Parathyroid adenoma (tissue), 2 donors: Measurements from ENCODE around the gene TAF10.

Experiments used
- H2AFZ ChIP-seq: fragments of 300-600 bp; sonication (generic); one replicate; pipeline ENCODE4 v1.7.0; 2017; ENCODE audit warnings: antibody characterized with exemption, mild to moderate bottlenecking
- H3K27ac ChIP-seq: fragments of 300-600 bp; sonication (generic); one replicate; pipeline ENCODE4 v1.7.0; 2017
- H3K27me3 ChIP-seq: fragments of 300-600 bp; sonication (generic); one replicate; pipeline ENCODE4 v1.7.0; 2017; ENCODE audit warnings: low read length; ENCODE audit not compliant: control insufficient read depth, insufficient read depth
- H3K36me3 ChIP-seq: fragments of 300-600 bp; sonication (generic); one replicate; pipeline ENCODE4 v1.7.0; 2017; ENCODE audit warnings: low read length; ENCODE audit not compliant: control insufficient read depth, insufficient read depth
- H3K4me1 ChIP-seq: fragments of 300-600 bp; sonication (generic); one replicate; pipeline ENCODE4 v1.7.0; 2017; ENCODE audit warnings: control low read depth
- H3K4me2 ChIP-seq: fragments of 300-600 bp; sonication (generic); one replicate; pipeline ENCODE4 v1.7.0; 2017; ENCODE audit warnings: low read length
- H3K4me3 ChIP-seq: fragments of 300-600 bp; sonication (generic); one replicate; pipeline ENCODE4 v1.7.0; 2017; ENCODE audit warnings: low read depth, low read length
- H3K79me2 ChIP-seq: fragments of 300-600 bp; sonication (generic); one replicate; pipeline ENCODE4 v1.7.0; 2017; ENCODE audit warnings: control low read depth
- H3K9ac ChIP-seq: fragments of 300-600 bp; sonication (generic); one replicate; pipeline ENCODE4 v1.7.0; 2017; ENCODE audit warnings: mild to moderate bottlenecking
- H3K9me3 ChIP-seq: fragments of 300-600 bp; sonication (generic); one replicate; pipeline ENCODE4 v1.7.0; 2017; ENCODE audit warnings: low read length; ENCODE audit not compliant: control insufficient read depth
- CTCF ChIP-seq: fragments of 300-600 bp; sonication (generic); IDR thresholded peaks from one replicate; pipeline ENCODE4 v1.7.0; 2017; ENCODE audit warnings: antibody characterized with exemption, mild to moderate bottlenecking
- donor health status: primary hyperparathyroidism.

TAF10 gene

GRCh38 chr11:6568191-6568918, 43.7 kb downstream of the TAF10 start:
- Histone ChIP-seq H3K9ac (no peak overlapping the region), H3K9me3 (no peaks in the 10 kb centered on the region), H3K27me3 (no peaks in the 10 kb centered on the region), H3K36me3 (no peaks in the 10 kb centered on the region), H3K27ac (peak overlapping the region; percentile 87), H2AFZ (peak overlapping the region; percentile 35), H3K4me3 (no peak overlapping the region), H3K79me2 (no peaks in the 10 kb centered on the region), H3K4me1 (peaks cover 33% of the 10 kb centered on the region), H3K4me2 (peak overlapping the region; percentile 33)
- no peak for TF ChIP-seq CTCF

GRCh38 chr11:6567371-6567745, 44.7 kb downstream of the TAF10 start:
- no peak overlapping the region for H2AFZ ChIP-seq
- no peak overlapping the region for H3K4me2 ChIP-seq
- no peaks in the 10 kb centered on the region for H3K36me3 ChIP-seq
- H3K79me2 ChIP-seq, result no peaks in the 10 kb centered on the region
- no peaks in the 10 kb centered on the region for H3K27me3 ChIP-seq
- no peak overlapping the region for H3K4me3 ChIP-seq
- no peak overlapping the region for H3K9ac ChIP-seq
- H3K4me1 ChIP-seq, result peaks cover 37% of the 10 kb centered on the region
- peak overlapping the region; percentile 87 for H3K27ac ChIP-seq
- H3K9me3 ChIP-seq, result no peaks in the 10 kb centered on the region
- TF ChIP-seq CTCF, result no peak

- H3K27ac ChIP-seq, result peak overlapping the region; percentile 87
These were observed 45.2 kb downstream of the TAF10 start for GRCh38 chr11:6566704-6567370.

GRCh38 chr11:6565988-6566703, 45.9 kb downstream of the TAF10 start:
- no peak for TF ChIP-seq CTCF
- Histone ChIP-seq H3K36me3 (no peaks in the 10 kb centered on the region), H2AFZ (no peak overlapping the region), H3K9me3 (no peaks in the 10 kb centered on the region), H3K79me2 (no peaks in the 10 kb centered on the region), H3K27ac (no peak overlapping the region), H3K4me3 (no peak overlapping the region), H3K4me2 (no peak overlapping the region), H3K9ac (no peak overlapping the region), H3K27me3 (no peaks in the 10 kb centered on the region), H3K4me1 (peaks cover 37% of the 10 kb centered on the region)

More at GRCh38 chr11:6566704-6567370, 45.2 kb downstream of the TAF10 start:
- Histone ChIP-seq H3K36me3 (no peaks in the 10 kb centered on the region), H2AFZ (no peak overlapping the region), H3K4me1 (peaks cover 37% of the 10 kb centered on the region), H3K4me2 (no peak overlapping the region), H3K79me2 (no peaks in the 10 kb centered on the region), H3K9ac (no peak overlapping the region), H3K27me3 (no peaks in the 10 kb centered on the region), H3K4me3 (no peak overlapping the region), H3K9me3 (no peaks in the 10 kb centered on the region)
- TF ChIP-seq CTCF, result no peak
